Heart left ventricle (tissue), 16 donors: ENCODE data around the gene MSI2. TPM values are rescaled to one million over a fixed set of nuclear protein-coding genes. Genes with fewer than 3 reads are reported as not detected.

Experiments used
- ATAC-seq, 4 donors: fragments of 200-7000 bp; cut with Tn5 transposase; one replicate each; pipeline ENCODE4 v1.9.1; 2020 to 2022; ENCODE audit warnings: moderate library complexity in 4 of 4, mild to moderate bottlenecking in 3 of 4, moderate number of reproducible peaks in 1 of 4
- DNase-seq, 5 donors: peaks; one replicate each; pipeline ENCODE4 v3.0.0-alpha.2; 2020
- H3K27ac ChIP-seq, 12 donors: fragments of 200-600 bp; sonication (generic) in 4 of 12; one replicate each; pipeline versions ENCODE4 v1.5.0 to v1.8.0; 2016 to 2022; ENCODE audit warnings: mild to moderate bottlenecking in 2 of 12
- H3K27me3 ChIP-seq, 9 donors: fragments of 200-600 bp; sonication (generic) in 2 of 9; one replicate each; pipeline versions ENCODE4 v1.5.1 to v1.8.0; 2016 to 2022; ENCODE audit warnings: mild to moderate bottlenecking in 3 of 9
- H3K36me3 ChIP-seq, 9 donors: fragments of 200-600 bp; sonication (generic) in 2 of 9; one replicate each; pipeline versions ENCODE4 v1.5.0 to v1.8.0; 2018 to 2022; ENCODE audit warnings: mild to moderate bottlenecking in 2 of 9
- H3K4me1 ChIP-seq, 12 donors: fragments of 200-600 bp; sonication (generic) in 4 of 12; one replicate each; pipeline versions ENCODE4 v1.5.0 to v1.8.0; 2016 to 2022; ENCODE audit warnings: mild to moderate bottlenecking in 3 of 12
- H3K4me3 ChIP-seq, 12 donors: fragments of 200-600 bp; sonication (generic) in 4 of 12; one replicate each; pipeline versions ENCODE4 v1.5.0 to v1.8.0; 2017 to 2022; ENCODE audit warnings: mild to moderate bottlenecking in 9 of 12, moderate library complexity in 4 of 12
- H3K9me3 ChIP-seq, 12 donors: fragments of 200-600 bp; sonication (generic) in 4 of 12; one replicate each; pipeline versions ENCODE4 v1.5.0 to v1.8.0; 2016 to 2022; ENCODE audit warnings: mild to moderate bottlenecking in 1 of 12
- CTCF ChIP-seq, 12 donors: fragments of 200-600 bp; sonication (generic) in 4 of 12; IDR thresholded peaks; one replicate each; pipeline versions ENCODE4 v1.5.0 to v1.8.0; 2018 to 2022; ENCODE audit warnings: antibody characterized with exemption in 12 of 12, mild to moderate bottlenecking in 5 of 12
- POLR2A ChIP-seq, 2 donors: fragments of 450-650 bp; IDR thresholded peaks; one replicate each; pipeline ENCODE4 v1.6.1; 2017; ENCODE audit warnings: antibody characterized with exemption in 2 of 2, mild to moderate bottlenecking in 2 of 2, moderate library complexity in 2 of 2
- WGBS, 4 donors: extraction: QIAGEN DNeasy Blood & Tissue Kit in 2 of 4; methylation state at CpG; one replicate each; pipeline versions ENCODE4 v1.1.5 to v1.1.7; 2013 to 2018; 5-methylcytosine and 5-hydroxymethylcytosine counted together
- intact Hi-C, 10 donors: fragments of 100-400 bp; cut with DNase I; formaldehyde crosslinking; loops; one replicate each; pipeline versions ENCODE4 v1.11.1 to v1.14.2; 2022
- polyA plus RNA-seq, 2 donors: library from polyadenylated mRNA; stranded (reverse); fragments of 200-250 nt; gene quantifications; one replicate each; pipeline ENCODE4 v1.2.3, GENCODE V29; 2013
- total RNA-seq, 9 donors: library from RNA; depleted of rRNA in 2 of 9; stranded (reverse); fragments of >200 nt in 2 of 9; fragmentation: NEBNext Ultra II Directional in 3 of 9; extraction: Animal tissue kit (Norgen Biotek cat#: 25700) in 3 of 9; gene quantifications; one replicate each; pipeline versions ENCODE4 v1.1.0 to v1.2.4, GENCODE V29; 2016 to 2023
- donor health status: ischemic (EF 13 %, LVEDD 7.1; RV severe dilation, severe dysfunction).
- donor health status: healthy with polysubstance abuse.
- donor health status: DM: no; HTN: yes; CAD: no.
- donor health status: DM: no; HTN: no; CAD: no.
- donor health status: ischemic (EF 25% LVEDD 6.9; RV normal size, moderate dysfunction).
- donor health status: ischemic (EF 25% LVEDD 5.7; RV mildly dilated, moderate dysfunction).
- donor health status: healthy.
- donor health status: DM: yes; HTN: yes; CAD: no.
- donor health status: ischemic (EF 35%, LVEDD 5.7; RV mildly dilated, moderate dysfunction).
- donor health status: nonischemic (EF 11% LVEDD 7.7; RV severe dilation, severe dysfunction).
- donor health status: DM: yes; HTN: yes; CAD: no.
- donor health status: PGD.
- donor health status: ischemic (EF 29% LVEDD 5.4; RV normal size, mild dysfunction).
- donor health status: nonischemic (EF 23%, LVEDD 6.1; RV moderate dilation, normal function).

Gene MSI2
- total and polyA plus RNA-seq, 11 donors: 35.9 to 120 (median 104) TPM

GRCh38 chr17:57309479-57309878, 53.2 kb downstream of the MSI2 start:
- ATAC-seq (no peak), DNase-seq (no peak)
- H3K27ac ChIP-seq: no peak overlapping the region
- intact Hi-C loops: no loop called here
- peaks cover 0 to 5% (median 0%) of the 10 kb centered on the region in 9 donors for H3K36me3 ChIP-seq
- no peaks in the 10 kb centered on the region for H3K9me3 ChIP-seq
- no peaks in the 10 kb centered on the region for H3K27me3 ChIP-seq
- H3K4me3 ChIP-seq: no peak overlapping the region
- TF ChIP-seq CTCF (IDR thresholded peaks at IDR 0.05) (no peak), POLR2A (IDR thresholded peaks at IDR 0.05) (no peak)
- 76 to 80% (median 77%) methylated on average over 7 of the region's 7 CpGs for WGBS, 4 donors
- peaks cover 0 to 27% (median 5%) of the 10 kb centered on the region in 12 donors for H3K4me1 ChIP-seq

- TF ChIP-seq POLR2A (IDR thresholded peaks at IDR 0.05): no peak
- TF ChIP-seq CTCF (IDR thresholded peaks at IDR 0.05): no peak
- Histone ChIP-seq H3K4me3 (no peak overlapping the region), H3K27ac (no peak overlapping the region), H3K9me3 (no peaks in the 10 kb centered on the region), H3K4me1 (peaks cover 0 to 27% (median 8%) of the 10 kb centered on the region in 12 donors), H3K36me3 (peaks cover 0 to 5% (median 0%) of the 10 kb centered on the region in 9 donors), H3K27me3 (no peaks in the 10 kb centered on the region)
- no peak for ATAC-seq
- intact Hi-C loops: no loop called here
- WGBS, 4 donors: 91 to 92% (median 91%) methylated on average over 10 of the region's 10 CpGs
- no peak for DNase-seq
Observed at GRCh38 chr17:57311281-57312216, 55.2 kb downstream of the MSI2 start.

GRCh38 chr17:57312242-57312641, 55.9 kb downstream of the MSI2 start:
- 23 to 44% (median 37%) methylated on average over 2 of the region's 2 CpGs for WGBS, 4 donors
- ATAC-seq (no peak), DNase-seq (no peak)
- H3K9me3 ChIP-seq: no peaks in the 10 kb centered on the region
- no peak overlapping the region for H3K4me3 ChIP-seq
- no peak for TF ChIP-seq CTCF (IDR thresholded peaks at IDR 0.05)
- TF ChIP-seq POLR2A (IDR thresholded peaks at IDR 0.05): no peak
- H3K27me3 ChIP-seq: no peaks in the 10 kb centered on the region
- H3K4me1 ChIP-seq: peaks cover 0 to 27% (median 8%) of the 10 kb centered on the region in 12 donors
- H3K27ac ChIP-seq: no peak overlapping the region
- peaks cover 0 to 5% (median 0%) of the 10 kb centered on the region in 9 donors for H3K36me3 ChIP-seq
- intact Hi-C loops: no loop called here

- Histone ChIP-seq H3K4me3 (no peak overlapping the region), H3K27ac (no peak overlapping the region), H3K27me3 (no peaks in the 10 kb centered on the region), H3K36me3 (peaks cover 0 to 5% (median 0%) of the 10 kb centered on the region in 9 donors), H3K4me1 (peaks cover 0 to 21% (median 8%) of the 10 kb centered on the region in 12 donors), H3K9me3 (no peaks in the 10 kb centered on the region)
- WGBS, 4 donors: 87 to 93% (median 89%) methylated on average over 12 of the region's 12 CpGs
- TF ChIP-seq POLR2A (IDR thresholded peaks at IDR 0.05): no peak
- no peak for TF ChIP-seq CTCF (IDR thresholded peaks at IDR 0.05)
- intact Hi-C loops: no loop called here
- ATAC-seq (no peak), DNase-seq (no peak)
Observed at GRCh38 chr17:57313097-57313835, 56.9 kb downstream of the MSI2 start.
